ENCODE measurements around the gene DCAF8L2. TPM values are rescaled to one million over a fixed set of nuclear protein-coding genes. Genes with fewer than 3 reads are reported as not detected.
"Not testable (repeated sequence)": the region's sequence is repeated elsewhere in the genome, so short reads cannot be mapped to it uniquely, and the experiment has no call there.

Gene DCAF8L2
- total RNA-seq, 1 experiment from 2014 or later = not detected

DNA sequence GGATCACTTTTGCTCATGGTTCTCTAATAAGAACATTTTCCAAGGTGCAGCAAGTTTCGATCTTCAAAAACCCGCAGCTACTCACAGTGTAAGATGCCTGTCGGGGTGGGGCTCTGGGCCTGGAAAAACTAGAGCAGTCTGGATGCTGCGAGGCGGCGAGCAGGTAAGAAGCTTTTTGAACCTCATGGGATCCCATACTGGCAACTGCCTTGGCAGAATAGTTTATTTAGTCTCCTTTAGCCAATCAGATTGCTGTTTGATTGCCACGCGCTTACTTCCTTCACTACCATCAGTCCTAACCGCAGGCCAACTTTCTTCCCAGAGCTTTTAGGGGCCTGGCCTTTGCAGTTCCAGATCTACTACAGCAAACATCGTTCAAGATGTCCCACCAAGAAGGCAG, 156.4 kb downstream of the DCAF8L2 start:
- H3K27me3 ChIP-seq (ENCODE audit: low read length) = no peaks in the 10 kb centered on the region
- no peaks in the 10 kb centered on the region for H3K36me3 ChIP-seq (ENCODE audit: low read depth, low read length)
- no peak overlapping the region for H3K27ac ChIP-seq (ENCODE audit: low read length)
- no peak overlapping the region for H3K4me2 ChIP-seq (ENCODE audit: low read length)
- H3K9ac ChIP-seq (ENCODE audit: low read length) = no peak overlapping the region
- H3K4me1 ChIP-seq (ENCODE audit: insufficient read depth, low read length) = no peaks in the 10 kb centered on the region
- H3K9me3 ChIP-seq (ENCODE audit: low read length) = no peaks in the 10 kb centered on the region
- TF ChIP-seq EZH2 (IDR thresholded peaks at IDR 0.05; ENCODE audit: low read length, unreplicated experiment) (no peak), EZH2phosphoT487 (IDR thresholded peaks at IDR 0.05; ENCODE audit: borderline replicate concordance, low read length) (no peak)
- TF ChIP-seq, protein P1, sequence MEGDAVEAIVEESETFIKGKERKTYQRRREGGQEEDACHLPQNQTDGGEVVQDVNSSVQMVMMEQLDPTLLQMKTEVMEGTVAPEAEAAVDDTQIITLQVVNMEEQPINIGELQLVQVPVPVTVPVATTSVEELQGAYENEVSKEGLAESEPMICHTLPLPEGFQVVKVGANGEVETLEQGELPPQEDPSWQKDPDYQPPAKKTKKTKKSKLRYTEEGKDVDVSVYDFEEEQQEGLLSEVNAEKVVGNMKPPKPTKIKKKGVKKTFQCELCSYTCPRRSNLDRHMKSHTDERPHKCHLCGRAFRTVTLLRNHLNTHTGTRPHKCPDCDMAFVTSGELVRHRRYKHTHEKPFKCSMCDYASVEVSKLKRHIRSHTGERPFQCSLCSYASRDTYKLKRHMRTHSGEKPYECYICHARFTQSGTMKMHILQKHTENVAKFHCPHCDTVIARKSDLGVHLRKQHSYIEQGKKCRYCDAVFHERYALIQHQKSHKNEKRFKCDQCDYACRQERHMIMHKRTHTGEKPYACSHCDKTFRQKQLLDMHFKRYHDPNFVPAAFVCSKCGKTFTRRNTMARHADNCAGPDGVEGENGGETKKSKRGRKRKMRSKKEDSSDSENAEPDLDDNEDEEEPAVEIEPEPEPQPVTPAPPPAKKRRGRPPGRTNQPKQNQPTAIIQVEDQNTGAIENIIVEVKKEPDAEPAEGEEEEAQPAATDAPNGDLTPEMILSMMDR (conservative IDR thresholded peaks at IDR 0.05; ENCODE audit: low read depth, low read length) = no peak
- no TSS peak for BruUV-seq (replicated peaks)
- H2AFZ ChIP-seq (ENCODE audit: low read length) = no peak overlapping the region
- ChIA-PET CTCF (no interaction called here), POLR2A (ENCODE audit: unreplicated experiment) (no interaction called here)
- no peaks in the 10 kb centered on the region for H3K79me2 ChIP-seq (ENCODE audit: low read length)
- H3K4me3 ChIP-seq (ENCODE audit: low read length) = no peak overlapping the region
- H3F3A ChIP-seq (ENCODE audit: low read length, unreplicated experiment) = no peaks in the 10 kb centered on the region
- no peaks in the 10 kb centered on the region for H4K20me1 ChIP-seq (ENCODE audit: low read length)
- DNase-seq = no peak
- no peak for ATAC-seq
- intact Hi-C loops (cut with micrococcal nuclease) = no loop called here
- no peaks in the 10 kb centered on the region for H3K9me2 ChIP-seq (replicated peaks; ENCODE audit: low read length)

DNA sequence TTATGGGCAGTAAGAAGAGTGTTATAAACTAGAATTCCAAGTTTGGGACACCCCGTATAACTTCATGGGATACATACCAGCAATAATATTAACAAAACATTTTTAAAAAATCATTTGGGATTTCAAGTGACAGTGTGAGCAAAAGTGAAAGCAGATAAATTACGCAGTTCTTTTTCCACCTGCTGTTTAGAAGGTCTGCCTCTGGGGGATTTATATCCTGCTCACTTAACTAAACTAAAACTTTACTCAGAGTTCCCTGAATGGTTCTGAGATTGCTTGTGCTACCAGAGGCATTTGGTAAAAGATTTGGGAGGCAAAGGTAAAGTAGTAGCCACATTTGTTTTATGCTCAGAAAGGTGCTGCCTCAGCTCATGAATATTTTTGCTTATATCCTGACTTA, 160.2 kb downstream of the DCAF8L2 start:
- H3K4me2 ChIP-seq (ENCODE audit: low read length); H3K79me2 ChIP-seq (ENCODE audit: low read length); H3K27me3 ChIP-seq (ENCODE audit: low read length); H2AFZ ChIP-seq (ENCODE audit: low read length); H3K27ac ChIP-seq (ENCODE audit: low read length); CTCF ChIA-PET; H4K20me1 ChIP-seq (ENCODE audit: low read length); H3K9me3 ChIP-seq (ENCODE audit: low read length); ATAC-seq; BruUV-seq (replicated peaks); POLR2A ChIA-PET (ENCODE audit: unreplicated experiment); H3K4me1 ChIP-seq (ENCODE audit: insufficient read depth, low read length); intact Hi-C loops (cut with micrococcal nuclease); H3K4me3 ChIP-seq (ENCODE audit: low read length); H3F3A ChIP-seq (ENCODE audit: low read length, unreplicated experiment); DNase-seq; H3K36me3 ChIP-seq (ENCODE audit: low read depth, low read length); H3K9me2 ChIP-seq (replicated peaks; ENCODE audit: low read length); H3K9ac ChIP-seq (ENCODE audit: low read length): not testable (repeated sequence)

DNA sequence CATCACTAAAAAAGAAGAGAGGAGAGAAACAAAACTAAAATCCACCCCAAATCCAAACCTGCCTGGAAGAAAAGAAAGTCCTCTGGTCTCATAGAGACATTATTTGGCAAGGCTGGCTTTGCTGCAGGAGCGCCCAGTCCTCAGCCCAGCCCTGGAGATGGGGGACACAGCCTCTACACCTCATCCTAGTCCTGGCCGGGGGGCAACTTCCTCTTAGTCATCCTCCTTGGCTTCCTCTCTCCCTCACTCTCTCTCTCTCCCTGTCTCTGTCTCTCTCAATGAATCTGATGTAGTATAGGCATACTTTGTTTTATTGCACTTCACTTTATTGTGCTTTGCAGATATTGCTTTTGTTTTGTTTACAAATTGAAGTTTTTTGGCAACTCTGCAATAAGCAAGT, 161.8 kb downstream of the DCAF8L2 start:
- BruUV-seq (replicated peaks) = no TSS peak
- H3K4me2 ChIP-seq (ENCODE audit: low read length) = no peak overlapping the region
- no peaks in the 10 kb centered on the region for H3K36me3 ChIP-seq (ENCODE audit: low read depth, low read length)
- TF ChIP-seq EZH2phosphoT487 (IDR thresholded peaks at IDR 0.05; ENCODE audit: borderline replicate concordance, low read length) = no peak
- TF ChIP-seq, protein P1 (conservative IDR thresholded peaks at IDR 0.05; ENCODE audit: low read depth, low read length) = no peak
- no peak for TF ChIP-seq EZH2 (IDR thresholded peaks at IDR 0.05; ENCODE audit: low read length, unreplicated experiment)
- H3K9me3 ChIP-seq (ENCODE audit: low read length) = no peaks in the 10 kb centered on the region
- H2AFZ ChIP-seq (ENCODE audit: low read length) = no peak overlapping the region
- H3F3A ChIP-seq (ENCODE audit: low read length, unreplicated experiment) = no peaks in the 10 kb centered on the region
- H4K20me1 ChIP-seq (ENCODE audit: low read length) = no peaks in the 10 kb centered on the region
- POLR2A ChIA-PET (ENCODE audit: unreplicated experiment) = no interaction called here
- no peak overlapping the region for H3K4me3 ChIP-seq (ENCODE audit: low read length)
- ATAC-seq (peak; percentile 74), DNase-seq (peak; percentile 6)
- CTCF ChIA-PET = no interaction called here
- no peak overlapping the region for H3K27ac ChIP-seq (ENCODE audit: low read length)
- no peak overlapping the region for H3K9ac ChIP-seq (ENCODE audit: low read length)
- H3K27me3 ChIP-seq (ENCODE audit: low read length) = no peaks in the 10 kb centered on the region
- H3K79me2 ChIP-seq (ENCODE audit: low read length) = no peaks in the 10 kb centered on the region
- intact Hi-C loops (cut with micrococcal nuclease) = no loop called here
- H3K4me1 ChIP-seq (ENCODE audit: insufficient read depth, low read length) = no peaks in the 10 kb centered on the region
- no peaks in the 10 kb centered on the region for H3K9me2 ChIP-seq (replicated peaks; ENCODE audit: low read length)
